Tibial nerve (tissue), 4 donors: ENCODE measurements around the gene PHF10. TPM values are rescaled to one million over a fixed set of nuclear protein-coding genes. Genes with fewer than 3 reads are reported as not detected.

ENCODE experiments used
- DNase-seq, 2 donors: peaks; one replicate each; pipeline ENCODE4 v3.0.0-alpha.2; 2019; ENCODE audit warnings: low spot score in 2 of 2
- H3K27ac ChIP-seq, 4 donors: fragments of 200-600 bp; sonication (generic) in 3 of 4; one replicate each; pipeline ENCODE4 v1.5.1; 2017 to 2019; ENCODE audit warnings: mild to moderate bottlenecking in 1 of 4
- H3K27me3 ChIP-seq, 2 donors: fragments of 200-600 bp; sonication (generic) in 1 of 2; one replicate each; pipeline versions ENCODE4 v1.5.1 to v1.6.0; 2017 to 2019
- H3K36me3 ChIP-seq, 3 donors: fragments of 200-600 bp; sonication (generic); one replicate each; pipeline ENCODE4 v1.5.1; 2018 to 2019
- H3K4me1 ChIP-seq, 4 donors: fragments of 200-600 bp; sonication (generic) in 3 of 4; one replicate each; pipeline ENCODE4 v1.5.1; 2017 to 2019
- H3K4me3 ChIP-seq, 4 donors: fragments of 200-600 bp; sonication (generic) in 3 of 4; one replicate each; pipeline ENCODE4 v1.5.1; 2017 to 2019; ENCODE audit warnings: mild to moderate bottlenecking in 1 of 4, moderate library complexity in 1 of 4
- H3K9me3 ChIP-seq, 4 donors: fragments of 200-600 bp; sonication (generic) in 3 of 4; one replicate each; pipeline ENCODE4 v1.5.1; 2017 to 2019
- CTCF ChIP-seq, 5 experiments: fragments of 200-600 bp in 3 of 5; fragments of 450-650 bp in 2 of 5; sonication (generic) in 3 of 5; IDR thresholded peaks; one replicate each; pipeline ENCODE4 v1.5.1; 2016 to 2019; ENCODE audit warnings: antibody characterized with exemption in 5 of 5, mild to moderate bottlenecking in 3 of 5, moderate library complexity in 2 of 5
- EP300 ChIP-seq, 2 donors: sonication (generic); formaldehyde crosslinking; IDR thresholded peaks; one replicate each; pipeline ENCODE4 v1.6.1; 2017; ENCODE audit warnings: antibody characterized with exemption in 2 of 2, mild to moderate bottlenecking in 1 of 2
- POLR2A ChIP-seq, 2 donors: fragments of 450-650 bp; IDR thresholded peaks; one replicate each; pipeline ENCODE4 v1.6.1; 2017; ENCODE audit warnings: antibody characterized with exemption in 2 of 2, mild to moderate bottlenecking in 2 of 2, moderate library complexity in 2 of 2
- WGBS, 2 donors: methylation state at CpG; one replicate each; pipeline ENCODE4 v1.1.5; 2018; 5-methylcytosine and 5-hydroxymethylcytosine counted together
- total RNA-seq, 4 donors: library from RNA; depleted of rRNA; stranded (reverse); fragments of >200 nt; gene quantifications; one replicate each; pipeline ENCODE4 v1.1.0, GENCODE V29; 2016

PHF10 gene
- total RNA-seq, 4 donors from 2014 or later: 48.3 to 54.5 (median 51.4) TPM

DNA sequence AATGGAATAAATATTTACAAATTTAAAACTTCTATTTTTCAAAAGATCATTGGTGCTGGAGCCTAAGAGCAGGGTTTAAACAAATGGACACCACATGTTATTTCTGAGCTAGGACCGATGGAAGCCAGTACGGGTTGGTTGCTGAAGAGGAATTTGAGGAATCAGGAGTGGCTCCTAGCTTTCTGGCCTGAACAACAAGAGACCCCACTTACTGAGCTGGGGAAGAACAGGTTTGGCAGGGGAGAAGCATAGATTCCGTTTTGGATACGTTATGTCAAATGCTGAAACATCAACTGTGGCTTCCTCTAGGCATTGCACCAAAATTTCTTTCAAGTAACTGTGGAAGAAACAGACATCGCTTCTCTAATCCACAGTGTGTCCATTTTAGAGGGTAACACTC lies 29.2 kb downstream of the PHF10 start:
- Histone ChIP-seq H3K4me3 (no peak overlapping the region), H3K9me3 (peaks cover 0 to 15% (median 0%) of the 10 kb centered on the region in 4 donors), H3K27ac (no peak overlapping the region), H3K4me1 (peaks cover 0 to 11% (median 0%) of the 10 kb centered on the region in 4 donors), H3K27me3 (no peaks in the 10 kb centered on the region), H3K36me3 (peaks cover 0 to 63% (median 0%) of the 10 kb centered on the region in 3 donors)
- DNase-seq: no peak
- TF ChIP-seq EP300 (IDR thresholded peaks at IDR 0.05) (no peak), POLR2A (IDR thresholded peaks at IDR 0.05) (no peak)
- 78 to 92% methylated on average over 5 of the region's 5 CpGs for WGBS, 2 donors

GRCh38 chr6:169692516-169692915 lies 31.8 kb downstream of the PHF10 start:
- H3K27me3 ChIP-seq: no peaks in the 10 kb centered on the region
- H3K27ac ChIP-seq: no peak overlapping the region
- peaks cover 0 to 77% (median 0%) of the 10 kb centered on the region in 3 donors for H3K36me3 ChIP-seq
- H3K4me1 ChIP-seq: no peaks in the 10 kb centered on the region
- H3K4me3 ChIP-seq: no peak overlapping the region
- peaks cover 0 to 19% (median 0%) of the 10 kb centered on the region in 4 donors for H3K9me3 ChIP-seq
- no peak for DNase-seq
- TF ChIP-seq POLR2A (IDR thresholded peaks at IDR 0.05) (no peak), EP300 (IDR thresholded peaks at IDR 0.05) (no peak), CTCF (IDR thresholded peaks at IDR 0.05) (no peak)
- 94 to 100% methylated on average over 3 of the region's 3 CpGs for WGBS, 2 donors

DNA sequence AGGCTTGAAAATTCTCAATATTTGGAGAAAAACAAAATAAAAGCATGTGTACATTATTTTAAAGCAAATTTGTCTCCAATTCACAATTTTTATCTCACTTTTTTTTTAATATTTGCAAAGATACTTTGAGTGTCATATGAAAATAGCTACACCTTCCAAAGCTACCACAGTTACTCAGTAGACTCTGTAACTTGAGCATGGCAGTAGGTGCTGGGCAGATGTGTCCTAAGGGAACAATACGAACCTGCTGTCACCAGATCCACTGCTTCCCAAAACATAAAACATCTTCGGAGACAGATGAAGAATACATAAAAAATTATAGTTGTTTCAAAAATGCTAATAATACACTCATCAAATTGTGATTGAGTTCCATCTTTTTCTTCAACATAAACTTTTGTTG lies 33.0 kb downstream of the PHF10 start:
- Histone ChIP-seq H3K9me3 (peaks cover 0 to 29% (median 0%) of the 10 kb centered on the region in 4 donors), H3K36me3 (peaks cover 0 to 80% (median 0%) of the 10 kb centered on the region in 3 donors), H3K27me3 (no peaks in the 10 kb centered on the region), H3K27ac (no peak overlapping the region), H3K4me3 (no peak overlapping the region), H3K4me1 (no peaks in the 10 kb centered on the region)
- WGBS, 2 donors: 97% methylated on average over 2 of the region's 2 CpGs
- no peak for DNase-seq
- no peak for TF ChIP-seq EP300 (IDR thresholded peaks at IDR 0.05)
- TF ChIP-seq POLR2A (IDR thresholded peaks at IDR 0.05): no peak

DNA sequence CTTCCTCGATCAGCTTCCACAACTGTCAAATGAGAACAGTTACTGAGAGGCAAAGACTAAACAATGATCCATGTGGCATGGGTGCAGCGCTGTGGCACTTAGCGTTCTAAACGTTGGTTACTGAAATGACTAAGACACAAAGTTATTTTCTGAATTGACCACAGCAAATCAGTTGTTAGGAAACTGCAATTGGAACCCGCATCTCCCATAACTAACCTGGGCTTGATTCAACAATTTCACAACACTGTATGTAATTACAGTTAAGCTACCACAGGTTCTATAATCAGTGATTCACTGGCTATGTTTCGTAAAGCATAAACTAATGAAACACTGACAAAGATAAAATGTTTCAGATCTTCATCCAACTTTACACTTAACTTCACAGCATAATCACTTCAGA lies 35.0 kb downstream of the PHF10 start:
- Histone ChIP-seq H3K4me1 (no peaks in the 10 kb centered on the region), H3K4me3 (no peak overlapping the region), H3K9me3 (peaks cover 0 to 45% (median 3%) of the 10 kb centered on the region in 4 donors), H3K36me3 (peaks cover 0 to 92% (median 0%) of the 10 kb centered on the region in 3 donors), H3K27ac (no peak overlapping the region), H3K27me3 (no peaks in the 10 kb centered on the region)
- 95 to 98% methylated on average over 6 of the region's 6 CpGs for WGBS, 2 donors
- TF ChIP-seq POLR2A (IDR thresholded peaks at IDR 0.05): no peak
- no peak for TF ChIP-seq EP300 (IDR thresholded peaks at IDR 0.05)
- no peak for TF ChIP-seq CTCF (IDR thresholded peaks at IDR 0.05)
- no peak for DNase-seq

- 97 to 100% methylated on average over 2 of the region's 2 CpGs for WGBS, 2 donors
- Histone ChIP-seq H3K27me3 (no peaks in the 10 kb centered on the region), H3K4me1 (no peaks in the 10 kb centered on the region), H3K27ac (no peak overlapping the region), H3K36me3 (peaks cover 0 to 90% (median 0%) of the 10 kb centered on the region in 3 donors), H3K9me3 (peaks cover 0 to 30% (median 3%) of the 10 kb centered on the region in 4 donors), H3K4me3 (no peak overlapping the region)
- no peak for DNase-seq
- no peak for TF ChIP-seq CTCF (IDR thresholded peaks at IDR 0.05)
- TF ChIP-seq POLR2A (IDR thresholded peaks at IDR 0.05): no peak
- TF ChIP-seq EP300 (IDR thresholded peaks at IDR 0.05): no peak
Measured at GRCh38 chr6:169685860-169686259, 38.4 kb downstream of the PHF10 start.

DNA sequence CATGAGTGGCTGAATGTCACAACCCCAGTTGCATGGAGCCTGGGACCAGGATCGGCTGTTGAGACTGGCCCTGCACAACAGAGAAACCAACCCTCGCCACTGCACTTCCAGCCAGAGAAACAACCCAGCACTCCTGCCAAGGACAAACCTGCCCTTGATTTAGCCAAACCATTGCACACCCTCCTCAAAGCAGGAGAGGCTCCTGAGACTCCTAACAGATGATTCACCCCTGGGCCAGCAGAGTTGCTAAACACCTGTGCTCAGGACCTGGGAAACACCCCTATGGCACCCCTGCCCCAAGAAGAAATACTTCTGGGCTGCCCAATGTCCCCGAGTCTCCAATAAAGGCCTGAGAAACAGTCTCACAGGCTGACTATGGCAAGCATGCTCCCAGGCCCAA lies 40.2 kb downstream of the PHF10 start:
- peaks cover 0 to 30% (median 4%) of the 10 kb centered on the region in 4 donors for H3K9me3 ChIP-seq
- H3K4me3 ChIP-seq: no peak overlapping the region
- WGBS, 2 donors: 100% methylated on average over 3 of the region's 3 CpGs
- H3K4me1 ChIP-seq: no peaks in the 10 kb centered on the region
- no peaks in the 10 kb centered on the region for H3K27me3 ChIP-seq
- H3K36me3 ChIP-seq: peaks cover 0 to 91% (median 0%) of the 10 kb centered on the region in 3 donors
- H3K27ac ChIP-seq: no peak overlapping the region
- DNase-seq: no peak
- TF ChIP-seq EP300 (IDR thresholded peaks at IDR 0.05) (no peak), CTCF (IDR thresholded peaks at IDR 0.05) (no peak), POLR2A (IDR thresholded peaks at IDR 0.05) (no peak)
